G401.6 (cell line): ENCODE results near the gene NRXN3.

Experiments
- FAIRE-seq: peaks from 2 replicates; lab custom pipeline; 2012; peaks lifted over from hg19 to GRCh38; lab: Jason Lieb, UNC

NRXN3 gene

DNA sequence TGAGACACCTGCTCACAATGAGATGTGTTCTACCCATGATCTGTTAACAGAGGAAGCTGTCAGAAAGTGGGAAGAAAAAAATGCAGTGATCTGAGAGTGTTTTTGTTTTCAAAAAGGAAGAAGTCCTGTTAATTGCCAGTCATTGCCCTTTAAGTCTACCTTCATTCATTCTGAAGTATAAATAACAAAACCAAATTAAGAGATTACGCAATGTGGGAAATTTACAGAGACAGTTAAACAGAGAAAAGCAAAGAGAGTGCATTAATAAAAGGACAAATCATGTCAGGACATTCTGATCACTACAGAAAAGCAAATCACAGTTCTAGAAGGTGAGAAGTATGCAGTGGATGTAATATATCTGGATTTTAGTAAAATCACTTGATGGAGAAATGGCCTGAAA lies 154.2 kb downstream of the NRXN3 start:
- FAIRE-seq, result no peak

DNA sequence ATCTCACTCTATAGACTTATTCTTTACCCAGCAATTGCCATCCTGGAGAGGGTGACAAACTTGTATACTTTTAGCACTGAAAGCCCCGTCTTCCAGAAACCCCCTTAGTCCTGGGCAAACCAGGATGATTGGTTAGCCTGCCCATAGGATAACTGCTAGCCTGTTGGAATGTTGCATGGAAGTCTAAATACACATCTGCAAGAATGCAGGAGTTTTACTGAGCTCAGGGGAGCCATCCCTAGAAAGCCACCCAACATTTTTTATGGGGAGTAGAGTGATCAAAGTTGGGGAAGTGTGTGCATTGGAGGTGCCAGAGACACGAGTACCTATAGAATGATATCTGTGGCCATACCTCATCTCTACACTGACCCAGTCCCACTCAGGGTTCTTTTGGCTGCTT lies 155.7 kb downstream of the NRXN3 start:
- no peak for FAIRE-seq

GRCh38 chr14:78327426-78328221 lies 157.5 kb downstream of the NRXN3 start:
- no peak for FAIRE-seq

DNA sequence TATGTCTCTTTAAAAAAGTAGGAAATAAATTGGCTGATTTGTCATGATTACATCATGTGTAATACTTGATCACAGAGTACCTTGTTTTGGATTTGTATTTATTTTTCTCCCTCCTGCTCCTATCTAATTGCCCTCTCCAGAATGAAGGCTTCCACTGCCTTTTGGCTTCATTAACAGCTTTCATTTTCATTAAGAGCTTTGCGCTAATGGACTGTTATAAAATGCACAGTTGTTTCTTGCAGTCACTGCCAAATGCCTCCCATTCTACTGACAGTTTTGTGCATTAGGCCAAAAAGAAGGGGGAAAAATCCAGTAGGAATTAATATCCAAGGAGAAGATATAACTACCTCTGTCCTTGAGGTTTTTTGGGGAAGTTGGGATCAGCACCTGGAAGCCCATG lies 159.2 kb downstream of the NRXN3 start:
- FAIRE-seq, result no peak

DNA sequence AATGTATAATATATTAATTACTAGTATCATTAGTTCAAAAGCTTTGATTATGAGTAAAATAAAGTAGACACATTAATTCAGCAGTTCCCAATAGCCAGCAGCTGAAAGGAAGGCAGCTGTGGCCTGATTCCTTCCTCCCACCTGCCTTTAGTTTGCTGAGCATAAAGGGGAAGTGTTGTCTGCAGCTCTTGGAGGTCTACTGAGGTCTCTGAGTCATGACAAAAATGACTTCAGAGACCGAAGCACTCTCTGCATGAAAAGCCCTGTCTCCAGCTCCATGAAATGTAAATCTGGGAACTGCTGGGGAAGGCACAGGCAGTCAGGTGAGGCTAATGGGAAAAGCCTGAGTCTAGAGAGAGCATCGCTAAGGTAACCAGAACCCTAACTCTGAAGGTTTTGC lies 165.4 kb downstream of the NRXN3 start:
- no peak for FAIRE-seq

GRCh38 chr14:78340250-78340649 lies 170.1 kb downstream of the NRXN3 start:
- FAIRE-seq, result no peak

DNA sequence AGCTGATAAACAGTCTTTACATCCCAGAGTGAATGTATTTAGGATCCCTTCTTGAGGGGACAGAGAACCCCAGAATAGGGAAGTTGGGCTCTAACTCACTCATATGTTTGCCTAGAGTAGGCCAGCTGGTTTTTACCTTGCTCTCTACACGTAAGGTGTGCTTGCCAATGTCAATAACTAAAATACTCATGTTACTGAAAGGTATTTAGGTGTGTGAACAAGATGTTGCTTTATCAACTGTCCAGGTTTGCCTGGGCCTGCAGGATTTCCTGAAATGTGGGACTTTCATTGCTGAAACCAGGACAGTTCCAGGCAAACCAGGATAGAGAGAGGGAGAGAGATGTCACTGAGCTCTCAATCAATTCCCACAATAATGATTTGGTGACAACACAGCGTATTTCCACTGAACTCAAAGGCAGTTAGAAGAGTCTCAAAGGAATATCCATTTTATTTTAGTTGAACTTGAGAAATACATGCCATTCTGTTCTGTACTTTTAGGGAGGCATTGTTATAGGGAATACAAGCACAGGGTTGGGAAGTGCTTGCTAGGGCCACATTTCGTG lies 171.7 kb downstream of the NRXN3 start:
- FAIRE-seq, result no peak

GRCh38 chr14:78342879-78343278 lies 172.7 kb downstream of the NRXN3 start:
- FAIRE-seq, result no peak

GRCh38 chr14:78344290-78344689 lies 174.1 kb downstream of the NRXN3 start:
- FAIRE-seq, result no peak

DNA sequence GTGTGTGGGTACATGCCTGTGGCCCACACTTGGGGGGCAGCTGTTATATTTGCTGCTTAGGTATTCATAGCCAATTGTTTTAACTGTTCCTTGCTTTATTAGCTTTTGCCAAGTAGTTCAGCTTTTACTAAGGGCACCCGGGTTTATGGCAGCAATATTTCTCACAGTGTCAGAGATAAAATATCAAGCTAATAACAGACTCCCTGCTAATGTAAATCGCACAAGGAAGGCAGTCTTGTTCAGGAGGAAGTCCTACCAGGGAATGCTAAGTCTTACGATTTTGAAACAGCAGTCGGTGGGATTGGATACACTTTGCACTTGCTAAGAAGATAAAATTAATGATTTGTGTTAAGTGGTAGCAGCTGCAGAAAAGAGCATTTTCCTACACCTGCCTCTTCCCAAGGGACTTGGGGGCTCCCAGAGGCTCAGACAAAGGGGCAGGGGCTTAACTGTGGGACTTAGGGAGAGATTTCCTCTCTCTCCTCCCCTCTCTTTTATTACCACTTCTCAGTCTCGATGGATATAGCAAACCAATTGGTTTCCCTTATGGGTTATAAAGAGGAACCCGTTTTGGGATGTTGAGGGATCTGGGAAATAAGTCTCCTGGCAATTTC lies 175.1 kb downstream of the NRXN3 start:
- FAIRE-seq, result no peak

GRCh38 chr14:78346747-78347146 lies 176.6 kb downstream of the NRXN3 start:
- no peak for FAIRE-seq

- no peak for FAIRE-seq
These were observed 184.9 kb downstream of the NRXN3 start for GRCh38 chr14:78355109-78355508.

DNA sequence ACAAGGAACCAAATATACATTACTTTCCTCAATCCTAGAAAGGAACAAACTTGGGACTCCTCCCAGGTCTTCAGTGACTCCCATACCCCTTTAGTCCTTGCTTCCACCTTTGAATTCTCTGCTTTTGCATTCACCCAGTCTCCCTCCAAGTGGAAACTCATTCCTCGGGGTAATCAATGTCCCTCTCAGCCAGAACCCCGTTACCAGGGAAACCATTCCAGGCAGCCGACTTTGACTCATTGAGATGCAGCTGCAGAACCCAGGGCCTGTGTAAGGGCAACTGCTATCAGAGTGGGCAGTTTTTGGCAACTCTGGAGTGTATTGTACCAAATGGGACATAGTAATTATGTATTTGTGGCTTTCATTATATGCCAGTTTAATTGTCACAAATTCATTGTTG lies 186.2 kb downstream of the NRXN3 start:
- no peak for FAIRE-seq

DNA sequence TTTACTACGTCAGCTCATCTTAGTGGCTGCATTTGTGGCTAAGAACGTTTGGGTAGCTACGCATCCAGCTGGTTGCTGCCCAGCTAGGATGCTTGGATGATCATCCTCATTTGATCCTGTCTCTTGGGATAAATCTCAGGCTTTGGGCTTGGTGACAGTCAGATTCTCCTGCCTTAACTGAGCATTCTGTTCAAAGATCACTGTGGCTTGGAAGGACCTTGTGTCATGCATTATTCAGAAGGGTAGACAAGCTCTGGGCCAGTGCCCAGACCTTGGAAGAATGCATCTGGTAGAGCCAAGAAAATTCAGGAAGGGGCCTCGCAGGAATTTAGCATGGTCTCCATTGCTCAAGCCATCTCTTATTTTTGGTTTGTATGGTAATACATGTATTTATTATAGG lies 188.4 kb downstream of the NRXN3 start:
- no peak for FAIRE-seq

- no peak for FAIRE-seq
These were observed 189.4 kb downstream of the NRXN3 start for GRCh38 chr14:78359581-78359980.

- FAIRE-seq, result no peak
These were observed 192.8 kb downstream of the NRXN3 start for GRCh38 chr14:78363008-78363407.

GRCh38 chr14:78367355-78367754 lies 197.2 kb downstream of the NRXN3 start:
- no peak for FAIRE-seq

DNA sequence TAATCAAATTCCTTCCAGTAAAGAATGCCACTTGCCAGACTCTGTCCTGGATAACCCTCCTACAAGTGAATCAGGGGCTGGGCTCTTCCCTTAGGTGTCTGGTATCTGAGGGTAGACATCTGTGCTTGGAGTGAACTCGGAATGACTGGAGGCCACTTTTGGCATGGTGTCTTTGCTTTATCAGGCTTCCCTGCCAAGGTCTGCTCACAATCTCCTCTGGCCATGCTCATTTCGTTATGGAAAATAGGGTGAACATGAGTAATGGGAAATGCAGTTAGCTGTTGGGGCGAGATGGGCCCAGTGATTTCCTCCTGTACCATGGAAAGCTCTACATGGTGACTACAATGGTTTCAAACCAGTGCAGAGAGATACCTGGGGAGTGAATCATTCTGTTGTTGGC lies 212.9 kb downstream of the NRXN3 start:
- no peak for FAIRE-seq

GRCh38 chr14:78398216-78398615 lies 228.0 kb downstream of the NRXN3 start:
- no peak for FAIRE-seq

- no peak for FAIRE-seq
These were observed 229.2 kb downstream of the NRXN3 start for GRCh38 chr14:78399316-78399889.

DNA sequence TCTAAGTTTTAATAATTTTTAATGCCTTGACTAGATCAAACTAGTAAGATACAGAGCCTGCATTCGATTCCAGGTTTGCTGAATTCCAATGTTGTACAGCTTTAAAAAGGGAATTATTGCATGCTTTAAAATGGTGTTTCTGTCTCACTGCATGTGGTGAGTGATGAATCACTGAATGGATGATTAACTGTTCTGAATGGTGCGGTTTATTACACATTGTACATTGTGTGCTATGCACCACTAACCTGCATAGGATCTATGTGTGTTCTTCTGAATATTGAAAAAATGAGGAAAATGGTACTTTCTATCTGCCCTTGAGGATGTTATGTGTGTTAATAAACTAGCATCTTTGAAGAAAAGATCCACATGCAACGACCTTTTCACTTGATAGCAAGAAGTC lies 231.7 kb downstream of the NRXN3 start:
- no peak for FAIRE-seq

DNA sequence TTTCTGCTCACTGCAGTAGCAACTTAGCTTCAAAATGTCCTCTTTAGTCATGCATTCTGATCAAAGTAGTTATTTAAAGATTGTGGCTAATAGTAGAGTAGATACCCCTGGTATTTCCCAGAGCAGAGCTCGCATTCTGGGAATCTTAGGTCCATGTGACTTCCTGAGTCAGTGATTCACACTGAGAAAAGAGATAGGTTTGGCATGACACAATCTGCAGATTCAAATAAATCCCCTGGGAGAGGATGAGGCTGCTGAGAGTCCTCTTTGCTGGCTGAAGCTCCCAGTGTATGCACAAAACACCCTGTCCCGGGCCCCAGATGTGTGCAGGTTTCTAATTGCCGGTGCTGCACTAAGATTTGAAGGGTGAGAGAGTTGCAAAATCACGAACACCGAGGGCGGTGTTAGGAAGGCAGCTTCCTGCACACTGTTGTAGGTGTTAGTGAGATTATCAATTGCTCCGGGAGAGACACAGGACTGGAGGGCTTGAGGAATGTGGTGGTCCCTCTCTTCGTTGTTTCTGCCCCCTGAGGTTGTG lies 233.2 kb downstream of the NRXN3 start:
- FAIRE-seq, result no peak
